ENCODE measurements around the gene MON1A. TPM values are rescaled to one million over a fixed set of nuclear protein-coding genes. Genes with fewer than 3 reads are reported as not detected.

Gene MON1A
- total and polyA plus RNA-seq, 2 experiments from 2014 or later, result 6.4 to 12.1 TPM

GRCh38 chr3:49877716-49878115 lies 51.9 kb downstream of the MON1A start:
- Histone ChIP-seq H4K20me1 (replicated peaks; ENCODE audit: insufficient read depth) (no peaks in the 10 kb centered on the region), H3K79me2 (replicated peaks; ENCODE audit: insufficient read depth) (no peaks in the 10 kb centered on the region), H3K4me2 (no peak overlapping the region), H3K36me3 (ENCODE audit: insufficient read depth) (no peaks in the 10 kb centered on the region), H3K9me2 (ENCODE audit: insufficient read depth) (no peaks in the 10 kb centered on the region), H3K27ac (ENCODE audit: low read depth) (no peak overlapping the region), H3K4me3 (no peak overlapping the region), H3K4me1 (ENCODE audit: insufficient read depth) (peaks cover 23% of the 10 kb centered on the region), H2AFZ (no peak overlapping the region), H3F3A (replicated peaks; ENCODE audit: low read depth) (0 out of 2 replicates have a peak, but pooled peaks cover 4% of the 10 kb centered on the region), H3K27me3 (ENCODE audit: insufficient read depth) (no peaks in the 10 kb centered on the region)
- peaks cover 7% of the 10 kb centered on the region for H3K27me3 Mint-ChIP-seq (ENCODE audit: insufficient read depth, low read depth, poor library complexity)
- ATAC-seq, result no peak
- no peaks in the 10 kb centered on the region for H3K36me3 Mint-ChIP-seq (ENCODE audit: low read depth)
- DNase-seq (ENCODE audit: low spot score), result no peak
- H3K4me3 Mint-ChIP-seq, result no peak overlapping the region
- TF ChIP-seq CTCF (conservative IDR thresholded peaks at IDR 0.05; ENCODE audit: low read depth in 2 of 2) (no peak), POLR2AphosphoS5 (IDR thresholded peaks at IDR 0.05; ENCODE audit: low read depth) (no peak), ZNF462 (CRISPR knock-in tag; IDR thresholded peaks at IDR 0.05) (no peak), ETS1 (IDR thresholded peaks at IDR 0.05) (no peak), CREB1 (CRISPR knock-in tag; IDR thresholded peaks at IDR 0.05; ENCODE audit: low read depth) (no peak), REST (IDR thresholded peaks at IDR 0.05; ENCODE audit: unreplicated experiment) (no peak), JUNB (IDR thresholded peaks at IDR 0.05; ENCODE audit: unreplicated experiment) (no peak)
- H3K9me3 Mint-ChIP-seq, result no peaks in the 10 kb centered on the region; the same call in 2 of the 3 replicates
- peaks cover 29% of the 10 kb centered on the region for H3K4me1 Mint-ChIP-seq
- H3K27ac Mint-ChIP-seq, result no peak overlapping the region

Measured in GM23338 (cell line).